ENCODE data around the gene PLPP7. TPM values are rescaled to one million over a fixed set of nuclear protein-coding genes. Genes with fewer than 3 reads are reported as not detected.

The PLPP7 gene
- polyA plus RNA-seq, 1 of the 3 experiments (the other 2 are of a cell fraction), result 8.6 TPM

DNA sequence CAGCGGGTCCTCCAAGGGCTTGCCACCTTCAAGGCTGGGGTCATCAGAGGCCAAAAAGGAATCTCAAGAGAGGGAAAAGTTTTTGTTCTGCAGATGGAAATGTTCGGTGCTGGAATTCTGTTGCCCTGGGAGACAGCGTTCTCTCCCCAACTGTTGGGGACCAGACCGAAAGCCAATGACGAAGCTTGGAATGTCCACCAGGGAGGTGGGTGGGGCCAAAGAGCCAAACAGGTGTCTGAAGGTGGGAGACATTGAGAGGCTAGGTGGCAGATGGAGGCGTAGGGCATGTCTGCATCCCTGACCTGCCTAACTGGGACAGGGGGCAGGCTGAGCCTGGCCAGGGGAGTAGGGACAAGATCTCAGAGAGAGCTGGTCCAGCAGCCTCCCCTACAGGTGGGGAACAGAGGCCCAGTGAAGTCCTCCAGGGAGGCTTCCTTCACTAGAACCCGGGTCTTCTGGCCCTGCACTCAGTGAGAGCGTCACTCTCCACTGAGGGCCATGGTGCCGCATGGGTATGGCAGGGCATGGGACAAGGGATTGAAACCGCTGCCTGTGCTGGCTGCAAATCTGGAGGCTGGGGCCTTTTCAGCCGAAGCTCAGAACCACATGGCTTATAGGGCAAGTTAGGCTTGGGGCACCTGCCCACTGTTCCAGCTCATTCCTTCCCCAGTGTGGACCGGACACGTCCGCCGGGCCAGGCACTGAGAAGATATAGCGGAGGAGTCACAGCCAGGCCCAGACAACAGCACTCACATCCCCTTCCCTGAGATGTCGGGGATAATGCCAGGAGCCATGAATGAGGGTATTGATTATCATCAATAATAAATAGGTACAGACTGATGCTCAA is 8.2 kb upstream of the PLPP7 start:
- no peak overlapping the region for H3K4me2 ChIP-seq
- H3K9ac ChIP-seq, result no peak overlapping the region
- POLR2A ChIA-PET, result interaction anchor here (0.6 to 1.6 kb wide), 2 partner anchors 8 to 49 kb away, joined by 3 read pairs; partner anchors contain the start of gene PLPP7
- no peaks in the 10 kb centered on the region for H4K20me1 ChIP-seq (ENCODE audit: insufficient read depth)
- H2AFZ ChIP-seq (ENCODE audit: low read depth), result no peak overlapping the region
- no peak overlapping the region for H3K4me3 ChIP-seq (ENCODE audit: low read depth in 2 of 2, low read length in 1 of 2)
- H3F3A ChIP-seq (replicated peaks; ENCODE audit: insufficient read depth), result no peaks in the 10 kb centered on the region
- H3K9me3 ChIP-seq, result no peaks in the 10 kb centered on the region
- no peaks in the 10 kb centered on the region for H3K36me3 ChIP-seq (replicated peaks in 1 of 2; ENCODE audit: control insufficient read depth in 1 of 2, insufficient read depth in 2 of 2, low read length in 1 of 2)
- CTCF ChIA-PET, result no interaction called here
- H3K27me3 ChIP-seq (ENCODE audit: insufficient read depth), result peaks cover 7% of the 10 kb centered on the region; the same call in 1 of the 2 replicates
- no peaks in the 10 kb centered on the region for H3K9me2 ChIP-seq
- no peak overlapping the region for H3K27ac ChIP-seq (ENCODE audit: low read depth in 2 of 2, low read length in 1 of 2)
- H3K4me1 ChIP-seq (ENCODE audit: control insufficient read depth in 1 of 2, insufficient read depth in 2 of 2, low read depth in 1 of 2, low read length in 1 of 2), result peaks cover 0 to 4% of the 10 kb centered on the region in 2 experiments; a peak in 1 of 4 replicates
- DNase-seq, result no peak
- no peaks in the 10 kb centered on the region for H3K79me2 ChIP-seq (ENCODE audit: insufficient read depth)
- TF ChIP-seq, protein P1, sequence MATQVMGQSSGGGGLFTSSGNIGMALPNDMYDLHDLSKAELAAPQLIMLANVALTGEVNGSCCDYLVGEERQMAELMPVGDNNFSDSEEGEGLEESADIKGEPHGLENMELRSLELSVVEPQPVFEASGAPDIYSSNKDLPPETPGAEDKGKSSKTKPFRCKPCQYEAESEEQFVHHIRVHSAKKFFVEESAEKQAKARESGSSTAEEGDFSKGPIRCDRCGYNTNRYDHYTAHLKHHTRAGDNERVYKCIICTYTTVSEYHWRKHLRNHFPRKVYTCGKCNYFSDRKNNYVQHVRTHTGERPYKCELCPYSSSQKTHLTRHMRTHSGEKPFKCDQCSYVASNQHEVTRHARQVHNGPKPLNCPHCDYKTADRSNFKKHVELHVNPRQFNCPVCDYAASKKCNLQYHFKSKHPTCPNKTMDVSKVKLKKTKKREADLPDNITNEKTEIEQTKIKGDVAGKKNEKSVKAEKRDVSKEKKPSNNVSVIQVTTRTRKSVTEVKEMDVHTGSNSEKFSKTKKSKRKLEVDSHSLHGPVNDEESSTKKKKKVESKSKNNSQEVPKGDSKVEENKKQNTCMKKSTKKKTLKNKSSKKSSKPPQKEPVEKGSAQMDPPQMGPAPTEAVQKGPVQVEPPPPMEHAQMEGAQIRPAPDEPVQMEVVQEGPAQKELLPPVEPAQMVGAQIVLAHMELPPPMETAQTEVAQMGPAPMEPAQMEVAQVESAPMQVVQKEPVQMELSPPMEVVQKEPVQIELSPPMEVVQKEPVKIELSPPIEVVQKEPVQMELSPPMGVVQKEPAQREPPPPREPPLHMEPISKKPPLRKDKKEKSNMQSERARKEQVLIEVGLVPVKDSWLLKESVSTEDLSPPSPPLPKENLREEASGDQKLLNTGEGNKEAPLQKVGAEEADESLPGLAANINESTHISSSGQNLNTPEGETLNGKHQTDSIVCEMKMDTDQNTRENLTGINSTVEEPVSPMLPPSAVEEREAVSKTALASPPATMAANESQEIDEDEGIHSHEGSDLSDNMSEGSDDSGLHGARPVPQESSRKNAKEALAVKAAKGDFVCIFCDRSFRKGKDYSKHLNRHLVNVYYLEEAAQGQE (IDR thresholded peaks at IDR 0.05; ENCODE audit: low read depth, low read length), result no peak
- TF ChIP-seq, protein P2, sequence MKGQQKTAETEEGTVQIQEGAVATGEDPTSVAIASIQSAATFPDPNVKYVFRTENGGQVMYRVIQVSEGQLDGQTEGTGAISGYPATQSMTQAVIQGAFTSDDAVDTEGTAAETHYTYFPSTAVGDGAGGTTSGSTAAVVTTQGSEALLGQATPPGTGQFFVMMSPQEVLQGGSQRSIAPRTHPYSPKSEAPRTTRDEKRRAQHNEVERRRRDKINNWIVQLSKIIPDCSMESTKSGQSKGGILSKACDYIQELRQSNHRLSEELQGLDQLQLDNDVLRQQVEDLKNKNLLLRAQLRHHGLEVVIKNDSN (IDR thresholded peaks at IDR 0.05; ENCODE audit: borderline replicate concordance, low read depth), result no peak
- TF ChIP-seq GABPA (IDR thresholded peaks at IDR 0.05; ENCODE audit: low read depth), result no peak
- no peak for TF ChIP-seq EZH2phosphoT487 (IDR thresholded peaks at IDR 0.05; ENCODE audit: borderline replicate concordance, low read depth)
- TF ChIP-seq, protein P3, sequence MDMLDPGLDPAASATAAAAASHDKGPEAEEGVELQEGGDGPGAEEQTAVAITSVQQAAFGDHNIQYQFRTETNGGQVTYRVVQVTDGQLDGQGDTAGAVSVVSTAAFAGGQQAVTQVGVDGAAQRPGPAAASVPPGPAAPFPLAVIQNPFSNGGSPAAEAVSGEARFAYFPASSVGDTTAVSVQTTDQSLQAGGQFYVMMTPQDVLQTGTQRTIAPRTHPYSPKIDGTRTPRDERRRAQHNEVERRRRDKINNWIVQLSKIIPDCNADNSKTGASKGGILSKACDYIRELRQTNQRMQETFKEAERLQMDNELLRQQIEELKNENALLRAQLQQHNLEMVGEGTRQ (IDR thresholded peaks at IDR 0.05; ENCODE audit: borderline replicate concordance, low read depth, low read length), result no peak
- TF ChIP-seq MXI1 (IDR thresholded peaks at IDR 0.05; ENCODE audit: low read depth, low read length), result no peak
- no peak for TF ChIP-seq POLR2AphosphoS5 (IDR thresholded peaks at IDR 0.05; ENCODE audit: low read depth, low read length)
- no peak for TF ChIP-seq FOSL2 (IDR thresholded peaks at IDR 0.05; ENCODE audit: borderline replicate concordance, low read depth)
- no peak for TF ChIP-seq FOXJ3 (CRISPR knock-in tag; IDR thresholded peaks at IDR 0.05)
- TF ChIP-seq RXRA (IDR thresholded peaks at IDR 0.05; ENCODE audit: borderline replicate concordance, low read depth), result no peak
- TF ChIP-seq EP300 (IDR thresholded peaks at IDR 0.05; ENCODE audit: borderline replicate concordance in 1 of 2, low read depth in 1 of 2, low read length in 1 of 2), result no peak
- TF ChIP-seq MEF2A (IDR thresholded peaks at IDR 0.05; ENCODE audit: borderline replicate concordance, low read depth), result no peak
- no peak for TF ChIP-seq FOXM1 (IDR thresholded peaks at IDR 0.05; ENCODE audit: low read depth)
- no peak for TF ChIP-seq NFIC (IDR thresholded peaks at IDR 0.05; ENCODE audit: borderline replicate concordance)
- TF ChIP-seq, protein P4, sequence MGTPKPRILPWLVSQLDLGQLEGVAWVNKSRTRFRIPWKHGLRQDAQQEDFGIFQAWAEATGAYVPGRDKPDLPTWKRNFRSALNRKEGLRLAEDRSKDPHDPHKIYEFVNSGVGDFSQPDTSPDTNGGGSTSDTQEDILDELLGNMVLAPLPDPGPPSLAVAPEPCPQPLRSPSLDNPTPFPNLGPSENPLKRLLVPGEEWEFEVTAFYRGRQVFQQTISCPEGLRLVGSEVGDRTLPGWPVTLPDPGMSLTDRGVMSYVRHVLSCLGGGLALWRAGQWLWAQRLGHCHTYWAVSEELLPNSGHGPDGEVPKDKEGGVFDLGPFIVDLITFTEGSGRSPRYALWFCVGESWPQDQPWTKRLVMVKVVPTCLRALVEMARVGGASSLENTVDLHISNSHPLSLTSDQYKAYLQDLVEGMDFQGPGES (IDR thresholded peaks at IDR 0.05; ENCODE audit: low read depth, low read length), result no peak
- TF ChIP-seq NRF1 (IDR thresholded peaks at IDR 0.05; ENCODE audit: low read depth, low read length), result no peak
- no peak for TF ChIP-seq RCOR1 (IDR thresholded peaks at IDR 0.05; ENCODE audit: low read length)
- TF ChIP-seq, protein P5, sequence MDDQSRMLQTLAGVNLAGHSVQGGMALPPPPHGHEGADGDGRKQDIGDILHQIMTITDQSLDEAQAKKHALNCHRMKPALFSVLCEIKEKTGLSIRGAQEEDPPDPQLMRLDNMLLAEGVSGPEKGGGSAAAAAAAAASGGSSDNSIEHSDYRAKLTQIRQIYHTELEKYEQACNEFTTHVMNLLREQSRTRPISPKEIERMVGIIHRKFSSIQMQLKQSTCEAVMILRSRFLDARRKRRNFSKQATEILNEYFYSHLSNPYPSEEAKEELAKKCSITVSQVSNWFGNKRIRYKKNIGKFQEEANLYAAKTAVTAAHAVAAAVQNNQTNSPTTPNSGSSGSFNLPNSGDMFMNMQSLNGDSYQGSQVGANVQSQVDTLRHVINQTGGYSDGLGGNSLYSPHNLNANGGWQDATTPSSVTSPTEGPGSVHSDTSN (IDR thresholded peaks at IDR 0.05), result no peak
- TF ChIP-seq CHD2 (IDR thresholded peaks at IDR 0.05; ENCODE audit: low read length, partially characterized antibody), result no peak
- 80% methylated on average over 13 of the region's 17 CpGs for WGBS (ENCODE audit: low lambda C conversion rate)

Measured in SK-N-SH (cell line).